Measurements from ENCODE around the gene LAYN. TPM values are rescaled to one million over a fixed set of nuclear protein-coding genes. Genes with fewer than 3 reads are reported as not detected.

LAYN gene
- total RNA-seq, 1 donor from 2014 or later = 10.6 TPM

DNA sequence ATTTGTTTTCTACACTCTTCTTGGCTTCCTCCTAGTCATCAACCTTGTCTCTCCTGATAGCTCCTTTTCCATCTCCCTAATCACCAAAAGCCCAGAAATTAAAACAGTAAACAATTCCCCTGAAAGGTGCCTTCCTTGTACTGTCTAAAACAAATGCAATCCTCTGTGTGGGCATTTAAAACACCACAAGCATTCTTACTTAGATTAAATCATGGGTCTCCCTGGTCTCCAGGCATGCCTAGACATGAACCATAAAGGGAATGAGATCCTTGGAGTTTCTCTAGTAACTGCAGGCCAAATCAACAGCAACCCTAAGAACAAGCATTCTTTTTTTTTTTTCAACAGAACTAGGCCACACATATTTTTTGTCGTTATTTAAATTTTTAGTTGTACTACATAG lies 30.2 kb upstream of the LAYN start:
- TF ChIP-seq, protein P1, sequence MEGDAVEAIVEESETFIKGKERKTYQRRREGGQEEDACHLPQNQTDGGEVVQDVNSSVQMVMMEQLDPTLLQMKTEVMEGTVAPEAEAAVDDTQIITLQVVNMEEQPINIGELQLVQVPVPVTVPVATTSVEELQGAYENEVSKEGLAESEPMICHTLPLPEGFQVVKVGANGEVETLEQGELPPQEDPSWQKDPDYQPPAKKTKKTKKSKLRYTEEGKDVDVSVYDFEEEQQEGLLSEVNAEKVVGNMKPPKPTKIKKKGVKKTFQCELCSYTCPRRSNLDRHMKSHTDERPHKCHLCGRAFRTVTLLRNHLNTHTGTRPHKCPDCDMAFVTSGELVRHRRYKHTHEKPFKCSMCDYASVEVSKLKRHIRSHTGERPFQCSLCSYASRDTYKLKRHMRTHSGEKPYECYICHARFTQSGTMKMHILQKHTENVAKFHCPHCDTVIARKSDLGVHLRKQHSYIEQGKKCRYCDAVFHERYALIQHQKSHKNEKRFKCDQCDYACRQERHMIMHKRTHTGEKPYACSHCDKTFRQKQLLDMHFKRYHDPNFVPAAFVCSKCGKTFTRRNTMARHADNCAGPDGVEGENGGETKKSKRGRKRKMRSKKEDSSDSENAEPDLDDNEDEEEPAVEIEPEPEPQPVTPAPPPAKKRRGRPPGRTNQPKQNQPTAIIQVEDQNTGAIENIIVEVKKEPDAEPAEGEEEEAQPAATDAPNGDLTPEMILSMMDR (IDR thresholded peaks at IDR 0.05) = no peak
- Mint-ChIP-seq H3K4me3 (ENCODE audit: unreplicated experiment) (no peak overlapping the region), H3K27me3 (ENCODE audit: low read depth) (peaks cover 29% of the 10 kb centered on the region), H3K4me1 (ENCODE audit: low read depth) (peaks cover 15% of the 10 kb centered on the region), H3K36me3 (ENCODE audit: low read depth) (peaks cover 5% of the 10 kb centered on the region), H3K9me3 (ENCODE audit: low read depth) (peaks cover 9% of the 10 kb centered on the region), H3K27ac (ENCODE audit: unreplicated experiment) (no peak overlapping the region)
- DNase-seq (ENCODE audit: low spot score) = no peak

DNA sequence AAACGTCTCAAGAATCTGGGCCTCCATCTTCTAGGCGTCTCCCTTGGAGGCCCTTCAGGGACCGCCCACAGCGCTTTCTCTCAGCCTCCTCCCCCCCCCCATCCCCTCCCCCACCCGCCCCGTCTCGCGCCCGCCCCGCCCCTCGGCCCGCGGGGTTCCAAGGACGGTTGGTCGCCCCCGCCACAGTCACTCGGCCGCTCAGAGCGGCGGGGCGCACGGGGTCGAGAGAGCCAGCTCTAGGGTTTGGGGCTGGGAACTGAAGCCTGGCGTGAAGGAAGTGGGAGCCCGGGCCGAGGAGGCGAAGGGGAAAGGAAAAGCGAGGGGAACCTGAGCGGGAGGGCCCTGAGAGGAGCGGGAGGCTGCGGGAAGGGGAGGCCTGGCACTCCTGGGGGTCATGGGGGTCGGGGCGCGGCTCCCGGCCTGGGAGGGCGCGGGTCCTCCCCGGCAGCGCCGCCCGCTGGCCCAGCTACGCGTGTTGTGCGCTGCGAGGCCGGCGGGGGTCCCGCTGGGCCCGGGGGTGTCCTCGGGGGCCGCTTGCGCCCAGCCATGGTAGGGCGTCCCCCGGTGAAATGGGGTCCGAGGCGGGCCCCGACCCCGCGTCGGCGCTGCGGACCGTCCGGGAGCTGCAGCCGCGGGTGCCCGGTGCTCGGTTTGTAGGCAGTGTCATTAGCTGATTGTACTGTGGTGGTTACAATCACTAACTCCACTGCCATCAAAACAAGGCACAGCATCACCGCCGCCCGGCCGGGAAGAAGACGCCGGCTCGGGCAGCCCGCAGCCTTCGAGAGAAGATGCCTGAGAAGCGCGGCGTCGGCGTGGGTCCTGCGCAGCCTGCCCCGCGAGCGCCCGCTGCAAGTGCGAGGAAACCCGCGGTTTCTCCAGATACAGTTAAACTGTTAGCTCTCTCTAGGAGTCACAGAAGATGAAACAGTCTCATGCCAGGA lies 28.0 kb upstream of the LAYN start, which contains the start of gene BTG4:
BTG4 (minus strand) TSS at position 91 of the 944 bp plus-strand sequence. CDS start 13,610 bp downstream, outside the sequence.
- peaks cover 5% of the 10 kb centered on the region for H3K9me3 Mint-ChIP-seq (ENCODE audit: low read depth)
- no peak within 1 kb of the TSS for H3K27ac Mint-ChIP-seq (ENCODE audit: unreplicated experiment)

DNA sequence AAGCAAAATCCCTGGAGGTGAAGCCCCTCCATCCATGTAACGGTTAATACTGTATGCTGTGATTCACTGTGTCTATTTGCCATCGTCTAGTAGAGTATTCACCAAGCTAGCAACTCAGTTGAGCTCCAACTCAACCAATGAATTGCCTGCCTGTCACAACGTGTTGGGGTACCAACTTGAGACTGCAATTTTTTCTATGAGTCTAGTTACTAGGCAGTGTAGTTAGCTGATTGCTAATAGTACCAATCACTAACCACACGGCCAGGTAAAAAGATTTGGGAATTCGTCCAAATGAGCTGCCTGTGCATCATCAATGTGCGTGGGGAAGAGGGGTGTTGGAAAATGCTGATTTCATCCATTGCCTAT lies 27.3 kb upstream of the LAYN start:
- no peak for DNase-seq (ENCODE audit: low spot score)
- Mint-ChIP-seq H3K9me3 (ENCODE audit: low read depth) (no peaks in the 10 kb centered on the region), H3K4me1 (ENCODE audit: low read depth) (peaks cover 15% of the 10 kb centered on the region), H3K36me3 (ENCODE audit: low read depth) (peaks cover 2% of the 10 kb centered on the region), H3K27ac (ENCODE audit: unreplicated experiment) (no peak overlapping the region), H3K4me3 (ENCODE audit: unreplicated experiment) (peak overlapping the region; percentile 31), H3K27me3 (ENCODE audit: low read depth) (peaks cover 15% of the 10 kb centered on the region)
- TF ChIP-seq, protein P1 (IDR thresholded peaks at IDR 0.05) = no peak

More for the DNA sequence above, 28.0 kb upstream of the LAYN start, which contains the start of gene BTG4:
- DNase-seq (ENCODE audit: low spot score) = no peak
- H3K36me3 Mint-ChIP-seq (ENCODE audit: low read depth) = peaks cover 5% of the 10 kb centered on the region
- H3K4me1 Mint-ChIP-seq (ENCODE audit: low read depth) = peaks cover 15% of the 10 kb centered on the region
- H3K4me3 Mint-ChIP-seq (ENCODE audit: unreplicated experiment) = peak within 1 kb of the TSS; percentile 66
- peaks cover 22% of the 10 kb centered on the region for H3K27me3 Mint-ChIP-seq (ENCODE audit: low read depth)
- TF ChIP-seq, protein P1 (IDR thresholded peaks at IDR 0.05) = peak; percentile 60

DNA sequence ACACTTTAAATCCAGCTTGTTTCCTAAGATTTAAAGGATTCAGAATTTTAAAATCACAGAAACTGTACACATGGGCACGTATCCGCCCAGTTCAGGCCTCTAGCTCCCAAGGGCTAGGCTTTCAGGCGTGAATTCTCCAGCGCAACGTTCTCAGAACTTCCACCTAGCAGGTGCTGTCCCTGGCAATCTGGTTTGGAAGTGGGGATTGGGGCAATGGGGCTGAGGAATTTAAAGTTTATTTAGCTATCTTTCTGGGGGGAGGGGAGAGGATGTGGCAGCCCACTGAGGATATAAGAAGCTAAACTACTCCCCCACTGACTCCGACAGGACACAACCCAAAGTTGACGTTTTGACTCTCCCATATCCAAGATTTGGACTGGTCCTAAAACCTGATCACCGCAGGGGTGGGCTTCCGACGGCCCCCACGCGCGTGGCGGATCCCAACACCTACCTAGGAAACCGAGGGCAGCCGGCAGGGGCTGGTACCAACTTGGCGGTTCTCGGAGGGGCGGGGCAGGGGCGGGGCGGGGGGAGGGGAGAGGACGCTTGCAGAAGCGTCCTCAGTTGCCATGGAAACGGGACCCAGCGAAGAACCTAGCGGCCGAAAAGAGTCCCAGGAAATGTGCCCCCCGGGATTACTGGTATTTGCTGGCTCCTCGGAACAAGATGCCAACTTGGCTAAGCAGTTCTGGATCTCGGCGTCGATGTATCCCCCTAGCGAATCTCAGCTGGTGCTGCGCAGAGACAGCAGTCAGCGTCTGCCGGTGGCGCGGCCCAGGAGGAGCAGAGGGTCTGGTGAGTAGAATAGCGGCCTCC lies 26.1 kb upstream of the LAYN start, which contains the start of gene HOATZ:
HOATZ (plus strand) TSS at position 563 of the 816 bp plus-strand sequence; CDS start at position 570, 7 bp downstream.
- no peak for DNase-seq (ENCODE audit: low spot score)
- Mint-ChIP-seq H3K36me3 (ENCODE audit: low read depth) (peaks cover 2% of the 10 kb centered on the region), H3K27me3 (ENCODE audit: low read depth) (peaks cover 13% of the 10 kb centered on the region), H3K4me3 (ENCODE audit: unreplicated experiment) (peak within 1 kb of the TSS; percentile 52), H3K9me3 (ENCODE audit: low read depth) (no peaks in the 10 kb centered on the region), H3K27ac (ENCODE audit: unreplicated experiment) (no peak within 1 kb of the TSS), H3K4me1 (ENCODE audit: low read depth) (peaks cover 15% of the 10 kb centered on the region)
- TF ChIP-seq, protein P1 (IDR thresholded peaks at IDR 0.05) = peak; percentile 59

DNA sequence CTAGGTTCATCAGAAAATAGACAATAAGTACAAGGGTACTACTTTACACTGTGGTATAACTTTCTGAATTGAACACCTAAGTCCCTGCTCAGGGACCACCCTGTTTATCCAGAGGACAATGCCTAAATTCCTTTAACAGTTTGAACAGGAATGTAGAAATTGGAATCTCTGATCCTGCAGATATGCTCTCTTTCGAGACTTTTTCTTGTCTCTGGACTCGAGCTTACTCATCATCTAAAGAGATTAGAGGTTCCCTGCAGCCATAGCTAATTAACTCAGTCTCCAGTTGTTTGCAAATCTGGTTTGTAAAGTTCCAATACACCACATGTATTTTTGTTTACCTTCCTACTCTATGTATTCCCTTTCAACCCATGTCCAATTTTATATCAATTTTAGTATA lies 24.9 kb upstream of the LAYN start:
- no peak overlapping the region for H3K27ac Mint-ChIP-seq (ENCODE audit: unreplicated experiment)
- no peak for DNase-seq (ENCODE audit: low spot score)
- H3K36me3 Mint-ChIP-seq (ENCODE audit: low read depth) = no peaks in the 10 kb centered on the region

More for the DNA sequence above, 24.9 kb upstream of the LAYN start:
- Mint-ChIP-seq H3K27me3 (ENCODE audit: low read depth) (peaks cover 13% of the 10 kb centered on the region), H3K9me3 (ENCODE audit: low read depth) (no peaks in the 10 kb centered on the region), H3K4me1 (ENCODE audit: low read depth) (peaks cover 15% of the 10 kb centered on the region), H3K4me3 (ENCODE audit: unreplicated experiment) (no peak overlapping the region)
- TF ChIP-seq, protein P1 (IDR thresholded peaks at IDR 0.05) = no peak

Data from chondrocyte (in vitro differentiated cells).